Measurements from ENCODE around the gene VIPAS39.

Gene VIPAS39

GRCh38 chr14:77400216-77400615 lies 57.2 kb downstream of the VIPAS39 start:
- no peak for DNase-seq

- no peak for DNase-seq
Observed at GRCh38 chr14:77390188-77390587, 67.2 kb downstream of the VIPAS39 start.

- no peak for DNase-seq
Observed at GRCh38 chr14:77378701-77379100, 78.7 kb downstream of the VIPAS39 start.

- no peak for DNase-seq
Observed at GRCh38 chr14:77377502-77377844, 79.9 kb downstream of the VIPAS39 start.

GRCh38 chr14:77376771-77377501 lies 80.5 kb downstream of the VIPAS39 start, which contains the start of the genes SAMD15 and TMED8:
Gene SAMD15 (plus strand): TSS chr14:77377379. CDS start chr14:77377419, 40 bp downstream.
Gene TMED8 (minus strand): TSS chr14:77377094. CDS start chr14:77377053, 41 bp downstream.
- DNase-seq = no peak

Measured in cortex of kidney (tissue), 1 donor.